Memory B cell (primary cell): Measurements from ENCODE around the gene SLC25A3.
"Not testable (repeated sequence)": the region's sequence is repeated elsewhere in the genome, so short reads cannot be mapped to it uniquely, and the experiment has no call there.

ENCODE experiments used
- ATAC-seq: fragments of 150-1000 bp; cut with Tn5 transposase; 2 replicates; pipeline ENCODE4 v1.10.0; 2021; ENCODE audit warnings: low read depth, mild to moderate bottlenecking, moderate library complexity
- DNase-seq, 2 donors: peaks; one replicate each; pipeline ENCODE4 v3.0.0; 2022; ENCODE audit warnings: low spot score in 2 of 2
- H3K27ac Mint-ChIP-seq: one replicate; pipeline ENCODE4 v1.8.0; 2022; ENCODE audit warnings: mild to moderate bottlenecking, moderate library complexity, mixed read lengths
- H3K27me3 Mint-ChIP-seq: one replicate; pipeline ENCODE4 v1.8.0; 2022; ENCODE audit warnings: mixed read lengths
- H3K36me3 Mint-ChIP-seq: one replicate; pipeline ENCODE4 v1.8.0; 2022; ENCODE audit warnings: mild to moderate bottlenecking, mixed read lengths
- H3K4me1 Mint-ChIP-seq: one replicate; pipeline ENCODE4 v1.8.0; 2022; ENCODE audit warnings: mixed read lengths
- H3K4me3 Mint-ChIP-seq: one replicate; pipeline ENCODE4 v1.8.0; 2022; ENCODE audit warnings: mild to moderate bottlenecking, moderate library complexity, mixed read lengths
- H3K9me3 Mint-ChIP-seq: one replicate; pipeline ENCODE4 v1.8.0; 2022; ENCODE audit warnings: mixed read lengths

SLC25A3 gene

DNA sequence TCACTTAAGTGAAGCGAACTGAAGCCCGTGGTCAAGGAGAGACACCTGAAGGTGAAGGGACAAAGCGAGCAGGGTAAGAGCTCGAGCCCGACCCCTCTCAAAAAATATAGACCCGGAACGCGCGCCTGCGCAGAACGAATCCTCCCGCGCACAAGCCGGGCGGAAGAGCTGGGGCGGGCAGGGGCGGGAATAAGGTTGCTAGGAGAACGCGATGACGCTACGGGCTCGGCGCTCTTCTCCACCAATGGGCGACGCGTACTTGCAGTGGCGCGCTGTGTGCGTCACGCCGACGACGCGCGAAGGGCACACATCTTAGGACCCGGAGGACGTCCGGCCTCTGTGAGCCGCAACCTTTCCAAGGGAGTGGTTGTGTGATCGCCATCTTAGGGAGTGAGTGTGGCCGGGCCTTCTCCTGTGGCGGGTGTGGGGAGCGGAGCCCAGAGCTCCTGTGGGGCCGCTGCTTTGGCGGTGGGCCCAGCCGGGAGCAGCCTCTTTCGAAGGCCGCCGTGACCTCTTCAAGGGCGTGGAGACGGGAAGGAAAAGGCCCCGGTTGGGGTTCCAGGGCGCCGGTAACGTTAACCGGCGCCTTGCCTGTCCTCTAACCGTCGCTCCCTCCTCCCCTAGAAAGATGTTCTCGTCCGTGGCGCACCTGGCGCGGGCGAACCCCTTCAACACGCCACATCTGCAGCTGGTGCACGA lies at the start of gene SLC25A3:
Gene SLC25A3, plus strand, starts transcription at position 336 of the 699 bp plus-strand sequence. Its CDS starts 293 bp downstream, at position 629.
- DNase-seq (peak; percentile 79 to 86), ATAC-seq (peak; percentile 95)
- peak within 1 kb of the TSS; percentile 98 for H3K27ac Mint-ChIP-seq
- H3K4me3 Mint-ChIP-seq = peak within 1 kb of the TSS; percentile 92
- peaks cover 8% of the 10 kb centered on the region for H3K36me3 Mint-ChIP-seq
- peaks cover 15% of the 10 kb centered on the region for H3K4me1 Mint-ChIP-seq
- no peaks in the 10 kb centered on the region for H3K9me3 Mint-ChIP-seq
- no peaks in the 10 kb centered on the region for H3K27me3 Mint-ChIP-seq

DNA sequence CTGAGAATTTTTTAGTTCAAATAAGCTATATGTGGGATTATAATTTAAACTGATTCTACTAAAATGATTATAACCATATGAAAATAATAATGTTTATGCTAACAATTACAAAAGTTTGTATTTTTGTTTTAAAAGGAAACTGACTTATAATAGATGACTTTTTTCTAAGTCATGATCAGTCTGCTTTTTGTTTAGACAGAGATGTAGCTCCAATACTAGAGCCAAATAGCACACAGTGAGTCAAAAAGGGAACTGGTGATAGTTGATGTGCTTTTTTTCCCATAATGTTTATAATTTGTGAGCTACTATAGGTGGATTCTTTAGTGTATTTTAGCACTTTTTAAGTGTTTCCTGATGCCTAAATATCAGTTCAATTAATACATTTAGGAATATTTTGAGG lies 49.8 kb upstream of the SLC25A3 start:
- Mint-ChIP-seq H3K4me3 (no peak overlapping the region), H3K27me3 (no peaks in the 10 kb centered on the region), H3K9me3 (no peaks in the 10 kb centered on the region), H3K27ac (no peak overlapping the region), H3K4me1 (no peaks in the 10 kb centered on the region), H3K36me3 (peaks cover 20% of the 10 kb centered on the region)
- DNase-seq = no peak
- no peak for ATAC-seq

DNA sequence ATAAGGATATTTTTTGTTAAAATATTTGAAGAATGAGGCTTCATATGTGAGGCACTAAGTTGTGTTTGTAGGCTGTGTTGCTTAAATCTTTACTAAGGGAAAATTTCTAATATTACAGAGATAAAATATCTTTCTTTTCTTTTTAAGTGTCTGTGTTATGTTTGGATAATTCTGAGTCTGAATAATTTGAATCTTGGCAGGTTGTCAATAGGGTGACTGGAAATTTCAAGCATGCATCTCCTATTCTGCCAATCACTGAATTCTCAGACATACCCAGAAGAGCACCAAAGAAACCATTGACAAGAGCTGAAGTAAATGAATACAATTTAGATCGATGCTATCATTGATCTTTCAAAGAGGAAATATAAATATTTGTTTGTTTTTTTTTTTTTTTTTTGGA lies 48.7 kb upstream of the SLC25A3 start:
- ATAC-seq (no peak), DNase-seq (no peak)
- Mint-ChIP-seq H3K9me3 (no peaks in the 10 kb centered on the region), H3K4me3 (no peak overlapping the region), H3K36me3 (peaks cover 19% of the 10 kb centered on the region), H3K27ac (no peak overlapping the region), H3K4me1 (no peaks in the 10 kb centered on the region), H3K27me3 (no peaks in the 10 kb centered on the region)

GRCh38 chr12:98549371-98550110 lies 43.9 kb upstream of the SLC25A3 start:
- Mint-ChIP-seq H3K36me3 (peaks cover 19% of the 10 kb centered on the region), H3K27ac (no peak overlapping the region)

DNA sequence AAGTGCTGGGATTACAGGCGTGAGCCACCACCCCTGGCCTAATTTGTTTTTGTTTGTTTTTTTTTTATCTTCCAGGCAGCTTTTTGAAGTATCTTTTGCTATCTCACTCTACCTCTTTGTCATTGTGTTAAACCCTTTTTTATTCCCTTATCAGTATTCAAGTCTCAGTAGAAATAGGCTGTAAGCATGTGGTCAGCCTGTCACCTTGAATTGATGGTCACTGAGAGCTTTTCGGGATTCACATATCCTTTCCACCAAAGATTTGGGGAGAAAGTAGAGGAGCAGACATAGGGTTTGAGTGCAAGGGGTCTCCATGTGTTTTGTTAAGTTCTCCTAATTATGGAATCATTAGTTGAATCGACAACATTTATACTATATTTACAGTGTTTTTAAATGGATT lies 41.7 kb upstream of the SLC25A3 start:
- no peaks in the 10 kb centered on the region for H3K27me3 Mint-ChIP-seq
- H3K9me3 Mint-ChIP-seq = no peaks in the 10 kb centered on the region
- H3K4me3 Mint-ChIP-seq = no peak overlapping the region
- H3K27ac Mint-ChIP-seq = no peak overlapping the region
- H3K4me1 Mint-ChIP-seq = no peaks in the 10 kb centered on the region
- H3K36me3 Mint-ChIP-seq = peaks cover 16% of the 10 kb centered on the region
- no peak for ATAC-seq
- no peak for DNase-seq

More at GRCh38 chr12:98549371-98550110, 43.9 kb upstream of the SLC25A3 start:
- DNase-seq = no peak
- Mint-ChIP-seq H3K9me3 (no peaks in the 10 kb centered on the region), H3K4me3 (no peak overlapping the region), H3K4me1 (no peaks in the 10 kb centered on the region), H3K27me3 (no peaks in the 10 kb centered on the region)
- ATAC-seq = no peak

GRCh38 chr12:98558097-98558496 lies 35.4 kb upstream of the SLC25A3 start:
- H3K9me3 Mint-ChIP-seq, H3K4me3 Mint-ChIP-seq, ATAC-seq, H3K27me3 Mint-ChIP-seq, H3K27ac Mint-ChIP-seq, H3K4me1 Mint-ChIP-seq, DNase-seq, H3K36me3 Mint-ChIP-seq: not testable (repeated sequence)

- H3K27me3 Mint-ChIP-seq = no peaks in the 10 kb centered on the region
- ATAC-seq = no peak
Observed at GRCh38 chr12:98559666-98560065, 33.8 kb upstream of the SLC25A3 start.

GRCh38 chr12:98561846-98562245 lies 31.6 kb upstream of the SLC25A3 start:
- ATAC-seq (no peak), DNase-seq (no peak)
- Mint-ChIP-seq H3K27me3 (no peaks in the 10 kb centered on the region), H3K9me3 (no peaks in the 10 kb centered on the region), H3K4me3 (no peak overlapping the region), H3K36me3 (no peaks in the 10 kb centered on the region), H3K27ac (no peak overlapping the region), H3K4me1 (peaks cover 1% of the 10 kb centered on the region)

More at GRCh38 chr12:98559666-98560065, 33.8 kb upstream of the SLC25A3 start:
- no peaks in the 10 kb centered on the region for H3K9me3 Mint-ChIP-seq
- H3K4me3 Mint-ChIP-seq = no peak overlapping the region
- no peaks in the 10 kb centered on the region for H3K4me1 Mint-ChIP-seq
- H3K36me3 Mint-ChIP-seq = peaks cover 1% of the 10 kb centered on the region
- no peak overlapping the region for H3K27ac Mint-ChIP-seq
- no peak for DNase-seq

GRCh38 chr12:98572010-98572409 lies 21.5 kb upstream of the SLC25A3 start:
- Mint-ChIP-seq H3K27ac (no peak overlapping the region), H3K9me3 (no peaks in the 10 kb centered on the region), H3K4me3 (no peak overlapping the region), H3K4me1 (peaks cover under 1% of the 10 kb centered on the region), H3K27me3 (no peaks in the 10 kb centered on the region), H3K36me3 (peaks cover 4% of the 10 kb centered on the region)
- no peak for DNase-seq
- ATAC-seq = no peak

GRCh38 chr12:98574110-98574509 lies 19.4 kb upstream of the SLC25A3 start:
- no peak for DNase-seq
- no peaks in the 10 kb centered on the region for H3K4me1 Mint-ChIP-seq
- H3K27ac Mint-ChIP-seq = no peak overlapping the region
- H3K36me3 Mint-ChIP-seq = peaks cover 4% of the 10 kb centered on the region
- no peak overlapping the region for H3K4me3 Mint-ChIP-seq
- no peaks in the 10 kb centered on the region for H3K9me3 Mint-ChIP-seq
- H3K27me3 Mint-ChIP-seq = peaks cover under 1% of the 10 kb centered on the region
- no peak for ATAC-seq

DNA sequence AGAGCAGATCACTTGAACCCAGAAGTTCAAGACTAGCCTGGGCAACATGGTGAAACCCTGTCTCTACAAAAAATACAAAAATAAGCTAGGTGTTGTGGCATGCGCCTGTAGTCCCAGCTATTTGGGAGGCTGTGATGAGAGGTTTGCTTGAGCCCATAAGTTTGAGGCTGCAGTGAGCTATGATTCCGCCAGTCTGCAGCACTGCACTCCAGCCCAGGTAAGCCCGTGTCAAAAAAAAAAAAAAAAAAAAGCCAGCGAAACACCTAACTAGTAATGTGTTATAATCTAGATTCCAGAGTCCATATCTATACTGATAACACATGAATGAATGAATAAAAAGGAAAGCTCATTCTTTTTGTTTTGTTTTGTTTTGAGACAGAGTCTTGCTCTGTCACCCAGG lies 18.5 kb upstream of the SLC25A3 start:
- H3K4me1 Mint-ChIP-seq = no peaks in the 10 kb centered on the region
- DNase-seq (no peak), ATAC-seq (no peak)
- H3K27ac Mint-ChIP-seq = no peak overlapping the region
- peaks cover 3% of the 10 kb centered on the region for H3K27me3 Mint-ChIP-seq
- H3K4me3 Mint-ChIP-seq = no peak overlapping the region
- peaks cover 2% of the 10 kb centered on the region for H3K36me3 Mint-ChIP-seq
- no peaks in the 10 kb centered on the region for H3K9me3 Mint-ChIP-seq

GRCh38 chr12:98576795-98577194 lies 16.7 kb upstream of the SLC25A3 start:
- H3K4me3 Mint-ChIP-seq, H3K36me3 Mint-ChIP-seq, H3K4me1 Mint-ChIP-seq, DNase-seq, ATAC-seq, H3K9me3 Mint-ChIP-seq, H3K27me3 Mint-ChIP-seq, H3K27ac Mint-ChIP-seq: not testable (repeated sequence)

GRCh38 chr12:98578392-98578791 lies 15.1 kb upstream of the SLC25A3 start:
- Mint-ChIP-seq H3K27me3 (peaks cover 3% of the 10 kb centered on the region), H3K36me3 (peaks cover 2% of the 10 kb centered on the region), H3K9me3 (no peaks in the 10 kb centered on the region), H3K27ac (no peak overlapping the region), H3K4me1 (no peaks in the 10 kb centered on the region), H3K4me3 (no peak overlapping the region)
- DNase-seq = no peak
- no peak for ATAC-seq

DNA sequence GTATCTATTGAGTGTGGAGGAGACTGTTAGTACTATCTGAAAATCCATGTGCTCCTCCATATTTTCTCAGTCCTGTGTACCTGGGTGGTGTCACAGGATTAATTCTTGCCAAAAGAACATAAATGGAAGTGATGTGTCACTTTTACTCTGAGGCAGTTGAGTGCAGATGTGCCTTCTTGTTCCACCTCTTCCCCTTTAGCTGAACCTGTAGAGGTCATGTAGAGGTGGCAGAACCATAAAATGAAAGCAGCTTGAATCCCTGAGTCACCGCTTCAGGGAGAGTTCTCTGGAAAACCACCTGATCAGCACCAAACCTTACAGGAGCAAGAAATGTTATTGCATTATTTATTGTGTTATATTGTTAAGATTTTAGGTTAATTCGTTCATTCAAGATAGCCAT lies 14.7 kb upstream of the SLC25A3 start:
- Mint-ChIP-seq H3K9me3 (no peaks in the 10 kb centered on the region), H3K4me3 (no peak overlapping the region), H3K4me1 (no peaks in the 10 kb centered on the region), H3K27ac (no peak overlapping the region), H3K27me3 (peaks cover 3% of the 10 kb centered on the region), H3K36me3 (peaks cover 2% of the 10 kb centered on the region)
- DNase-seq (no peak), ATAC-seq (no peak)
